HUES64 (cell line): ENCODE results near the gene SDK1.

Source experiments
- H3K27ac ChIP-seq: 2 replicates; pipeline ENCODE4 v1.7.0; 2013; ENCODE audit warnings: low read depth, low read length, inconsistent platforms
- H3K27me3 ChIP-seq: 2 replicates; pipeline ENCODE4 v1.6.1; 2013; ENCODE audit warnings: mild to moderate bottlenecking, low read length; ENCODE audit not compliant: insufficient read depth
- H3K36me3 ChIP-seq: 2 replicates; pipeline ENCODE4 v1.6.1; 2013; ENCODE audit warnings: mild to moderate bottlenecking, low read length; ENCODE audit not compliant: insufficient read depth
- H3K4me1 ChIP-seq: 2 replicates; pipeline ENCODE4 v1.6.1; 2013; ENCODE audit warnings: mild to moderate bottlenecking, low read length, moderate library complexity; ENCODE audit not compliant: insufficient read depth
- H3K4me3 ChIP-seq: 2 replicates; pipeline ENCODE4 v1.5.1; 2013; ENCODE audit warnings: mild to moderate bottlenecking, low read length, moderate library complexity
- H3K9ac ChIP-seq: 2 replicates; pipeline ENCODE4 v1.6.1; 2013; ENCODE audit warnings: mild to moderate bottlenecking, low read depth, low read length
- H3K9me3 ChIP-seq: 2 replicates; pipeline ENCODE4 v1.6.1; 2013; ENCODE audit warnings: low read depth, low read length; ENCODE audit not compliant: insufficient read depth
- WGBS: fragments of 150-250, 120-280 bp; methylation state at CpG from one replicate; pipeline ENCODE4 v1.1.7; 2013; ENCODE audit warnings: missing lambda C conversion rate; 5-methylcytosine and 5-hydroxymethylcytosine counted together

The SDK1 gene

DNA sequence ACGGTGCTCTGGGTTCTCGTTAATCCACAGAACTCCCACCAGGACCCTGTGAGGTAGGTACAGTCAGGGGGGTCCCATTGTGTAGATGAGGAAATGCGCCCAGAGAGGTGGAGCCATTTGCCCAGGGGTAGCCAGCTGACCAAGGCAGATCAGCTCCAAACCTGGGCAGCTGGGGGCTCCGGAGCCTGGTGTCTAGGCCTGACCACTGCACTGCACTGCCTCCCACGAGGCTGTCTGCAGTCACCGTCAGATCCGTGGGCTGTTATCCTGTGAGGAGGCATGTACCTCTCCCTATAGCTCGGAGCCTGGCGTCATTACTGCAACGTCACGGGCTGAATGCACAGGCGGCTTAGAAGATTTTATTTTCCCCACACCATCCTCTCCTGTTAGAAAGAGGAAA lies 969.2 kb downstream of the SDK1 start:
- peaks cover 6% of the 10 kb centered on the region; the same call in 1 of the 2 replicates for H3K9me3 ChIP-seq
- no peaks in the 10 kb centered on the region; the same call in 1 of the 2 replicates for H3K4me1 ChIP-seq
- no peak overlapping the region for H3K4me3 ChIP-seq
- WGBS, result 90% methylated on average over 12 of the region's 12 CpGs
- no peak overlapping the region for H3K27ac ChIP-seq
- no peaks in the 10 kb centered on the region for H3K36me3 ChIP-seq
- no peak overlapping the region for H3K9ac ChIP-seq
- H3K27me3 ChIP-seq, result no peaks in the 10 kb centered on the region

DNA sequence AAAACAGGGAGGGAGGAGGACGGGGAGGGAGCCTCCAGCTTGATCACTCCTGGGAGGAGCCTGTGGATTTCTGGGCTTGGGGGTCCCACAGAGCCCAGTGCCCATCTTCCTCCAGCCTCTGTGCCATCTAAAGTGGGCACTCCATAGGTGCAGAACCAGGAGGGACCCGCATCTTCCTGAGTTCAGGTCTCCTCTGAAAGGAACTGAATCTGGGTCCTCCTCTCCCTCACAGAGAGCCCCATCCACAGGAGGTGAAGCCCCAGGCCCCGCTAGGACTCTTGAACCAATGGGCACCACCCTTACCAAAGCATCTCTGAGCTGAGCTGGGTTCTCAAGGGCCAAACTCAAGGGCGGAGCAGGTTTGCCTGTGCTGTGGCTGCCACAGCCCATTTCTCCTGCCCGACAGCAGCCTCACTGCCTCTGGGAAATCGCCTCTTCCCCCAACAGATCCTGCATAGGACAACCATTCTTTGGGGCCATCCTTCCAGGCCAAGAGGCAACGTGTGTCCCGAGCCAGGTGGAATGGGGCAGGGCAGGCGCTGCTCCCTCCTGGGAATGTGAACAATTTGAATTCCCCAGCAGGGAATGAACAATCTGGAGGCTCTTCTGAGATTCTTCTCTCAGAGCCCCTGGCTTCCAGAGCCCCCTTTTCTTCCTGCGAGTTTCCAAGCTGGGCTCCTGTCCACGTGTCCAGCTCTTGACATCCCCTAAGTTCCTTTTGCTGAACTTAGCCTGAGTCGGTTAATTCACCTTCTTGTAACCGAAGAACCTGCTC lies 970.1 kb downstream of the SDK1 start:
- H3K9ac ChIP-seq, result no peak overlapping the region
- no peaks in the 10 kb centered on the region for H3K27me3 ChIP-seq
- no peaks in the 10 kb centered on the region for H3K36me3 ChIP-seq
- no peak overlapping the region for H3K4me3 ChIP-seq
- no peak overlapping the region for H3K27ac ChIP-seq
- H3K9me3 ChIP-seq, result peaks cover 6% of the 10 kb centered on the region; the same call in 1 of the 2 replicates
- H3K4me1 ChIP-seq, result no peaks in the 10 kb centered on the region; the same call in 1 of the 2 replicates
- WGBS, result 83% methylated on average over 13 of the region's 13 CpGs

- 88% methylated on average over 10 of the region's 10 CpGs for WGBS
- Histone ChIP-seq H3K4me1 (no peaks in the 10 kb centered on the region; the same call in 1 of the 2 replicates), H3K9me3 (peaks cover 6% of the 10 kb centered on the region; the same call in 1 of the 2 replicates)
Measured at GRCh38 chr7:4271716-4272015, 970.6 kb downstream of the SDK1 start.

GRCh38 chr7:4272141-4272540 lies 971.1 kb downstream of the SDK1 start:
- H3K27ac ChIP-seq, result no peak overlapping the region
- H3K27me3 ChIP-seq, result no peaks in the 10 kb centered on the region
- no peak overlapping the region for H3K9ac ChIP-seq
- H3K36me3 ChIP-seq, result no peaks in the 10 kb centered on the region
- peaks cover 6% of the 10 kb centered on the region; the same call in 1 of the 2 replicates for H3K9me3 ChIP-seq
- H3K4me1 ChIP-seq, result no peaks in the 10 kb centered on the region; the same call in 1 of the 2 replicates
- no peak overlapping the region for H3K4me3 ChIP-seq
- WGBS, result 95% methylated on average over 16 of the region's 16 CpGs

More at GRCh38 chr7:4271716-4272015, 970.6 kb downstream of the SDK1 start:
- no peak overlapping the region for H3K9ac ChIP-seq
- H3K27me3 ChIP-seq, result no peaks in the 10 kb centered on the region
- H3K4me3 ChIP-seq, result no peak overlapping the region
- H3K27ac ChIP-seq, result no peak overlapping the region
- H3K36me3 ChIP-seq, result no peaks in the 10 kb centered on the region

GRCh38 chr7:4273566-4274230 lies 972.6 kb downstream of the SDK1 start:
- no peak overlapping the region for H3K9ac ChIP-seq
- no peaks in the 10 kb centered on the region for H3K36me3 ChIP-seq
- WGBS, result 87% methylated on average over 9 of the region's 9 CpGs

GRCh38 chr7:4274286-4274685 lies 973.2 kb downstream of the SDK1 start:
- Histone ChIP-seq H3K36me3 (no peaks in the 10 kb centered on the region), H3K9me3 (peaks cover 6% of the 10 kb centered on the region; the same call in 1 of the 2 replicates), H3K4me3 (no peak overlapping the region), H3K27me3 (no peaks in the 10 kb centered on the region), H3K9ac (no peak overlapping the region), H3K27ac (no peak overlapping the region), H3K4me1 (no peaks in the 10 kb centered on the region)
- WGBS, result 86% methylated on average over 3 of the region's 3 CpGs

More at GRCh38 chr7:4273566-4274230, 972.6 kb downstream of the SDK1 start:
- no peaks in the 10 kb centered on the region for H3K4me1 ChIP-seq
- H3K4me3 ChIP-seq, result no peak overlapping the region
- H3K9me3 ChIP-seq, result peaks cover 6% of the 10 kb centered on the region; the same call in 1 of the 2 replicates
- H3K27ac ChIP-seq, result no peak overlapping the region
- H3K27me3 ChIP-seq, result no peaks in the 10 kb centered on the region

DNA sequence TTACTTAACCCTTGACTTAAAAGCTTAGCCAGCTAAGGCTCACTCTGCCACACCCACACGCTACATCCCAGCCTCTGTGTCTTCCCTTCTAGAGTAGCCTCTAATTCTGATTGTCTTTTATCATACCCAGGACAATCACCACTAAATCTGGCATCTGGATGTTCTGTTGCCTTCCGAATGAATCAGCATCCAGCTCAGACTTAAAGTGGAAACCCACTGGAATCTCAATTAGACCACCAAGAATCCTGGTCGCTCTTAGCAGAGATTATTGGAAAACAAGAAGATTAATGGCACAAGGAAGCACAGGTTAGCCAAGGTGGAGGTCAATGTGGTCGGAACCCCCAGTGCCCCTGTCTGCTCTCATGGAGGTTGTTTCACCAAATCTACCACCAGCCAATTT lies 976.9 kb downstream of the SDK1 start:
- H3K27me3 ChIP-seq, result no peaks in the 10 kb centered on the region
- no peaks in the 10 kb centered on the region for H3K4me1 ChIP-seq
- peaks cover 6% of the 10 kb centered on the region; the same call in 1 of the 2 replicates for H3K9me3 ChIP-seq
- H3K36me3 ChIP-seq, result no peaks in the 10 kb centered on the region
- no peak overlapping the region for H3K9ac ChIP-seq
- H3K27ac ChIP-seq, result no peak overlapping the region
- H3K4me3 ChIP-seq, result no peak overlapping the region
- WGBS, result 97% methylated on average over 4 of the region's 4 CpGs

DNA sequence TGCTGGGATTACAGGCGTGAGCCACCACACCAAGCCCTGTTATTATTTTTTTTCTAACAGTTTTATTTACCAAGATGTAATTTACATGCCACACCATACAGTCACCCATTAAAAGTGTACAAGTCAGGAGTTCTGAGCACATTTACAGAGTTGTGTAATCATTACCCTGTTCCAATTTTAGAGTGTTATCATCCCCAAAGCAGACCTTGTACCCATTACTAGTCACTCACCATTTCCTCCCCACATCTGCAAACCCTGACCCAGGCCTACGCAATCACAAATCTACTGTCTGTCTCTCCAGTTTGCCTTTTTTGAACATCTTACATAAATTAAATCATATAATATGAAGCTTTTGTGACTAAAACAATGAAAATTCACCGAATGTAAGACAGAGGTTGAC lies 978.2 kb downstream of the SDK1 start:
- no peak overlapping the region for H3K9ac ChIP-seq
- H3K4me3 ChIP-seq, result no peak overlapping the region
- H3K9me3 ChIP-seq, result peaks cover 5% of the 10 kb centered on the region; the same call in 1 of the 2 replicates
- no peaks in the 10 kb centered on the region for H3K4me1 ChIP-seq
- 93% methylated on average over 2 of the region's 3 CpGs for WGBS
- no peaks in the 10 kb centered on the region for H3K27me3 ChIP-seq
- no peak overlapping the region for H3K27ac ChIP-seq
- H3K36me3 ChIP-seq, result no peaks in the 10 kb centered on the region

DNA sequence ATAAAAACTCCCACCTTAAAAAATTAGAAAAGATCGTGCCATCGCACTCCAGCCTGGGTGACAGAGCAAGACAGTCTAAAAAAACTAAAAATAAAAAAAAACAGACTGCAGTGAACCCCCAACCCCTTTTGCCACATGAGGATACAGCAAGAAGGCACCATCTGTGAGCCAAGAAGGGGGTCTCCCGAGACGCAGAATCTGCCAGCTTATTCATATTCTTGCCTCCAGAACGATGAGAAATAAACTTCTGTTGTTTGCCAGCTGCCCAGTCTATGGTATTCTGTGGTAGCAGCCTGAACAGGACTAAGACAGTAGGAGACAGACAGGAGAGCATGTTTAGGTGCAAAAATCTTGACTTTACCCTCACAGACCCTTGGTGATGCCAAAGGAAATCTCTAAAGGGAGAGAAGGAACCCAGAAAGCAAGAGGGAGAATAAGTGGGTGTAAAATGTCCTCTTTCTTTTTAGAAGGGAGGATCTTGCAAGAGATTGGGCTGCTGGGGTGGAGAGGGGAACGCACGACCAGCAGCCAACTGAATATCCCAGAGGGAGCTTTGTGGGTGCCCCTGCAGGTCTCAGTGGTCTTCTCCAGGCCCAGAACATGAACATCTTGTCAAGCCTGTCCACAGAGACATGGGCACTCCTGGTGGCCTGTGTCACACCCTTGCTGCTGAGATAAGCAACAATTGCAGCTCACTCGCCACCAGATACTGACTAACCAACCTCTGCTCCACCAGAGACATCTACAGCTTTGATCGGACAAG lies 980.4 kb downstream of the SDK1 start:
- H3K4me1 ChIP-seq, result no peaks in the 10 kb centered on the region
- 85% methylated on average over 9 of the region's 9 CpGs for WGBS
- no peaks in the 10 kb centered on the region for H3K36me3 ChIP-seq
- H3K4me3 ChIP-seq, result no peak overlapping the region
- H3K9me3 ChIP-seq, result no peaks in the 10 kb centered on the region
- H3K27me3 ChIP-seq, result no peaks in the 10 kb centered on the region
- H3K9ac ChIP-seq, result no peak overlapping the region
- H3K27ac ChIP-seq, result no peak overlapping the region

- Histone ChIP-seq H3K4me3 (no peak overlapping the region), H3K36me3 (no peaks in the 10 kb centered on the region), H3K9me3 (no peaks in the 10 kb centered on the region), H3K27me3 (no peaks in the 10 kb centered on the region), H3K27ac (no peak overlapping the region), H3K4me1 (no peaks in the 10 kb centered on the region), H3K9ac (no peak overlapping the region)
- WGBS, result 90% methylated on average over 14 of the region's 14 CpGs
Measured at GRCh38 chr7:4282434-4283223, 981.6 kb downstream of the SDK1 start.
